ENCODE measurements around the gene NFIB.

GRCh38 chr9:14147738-14148137 is 166.2 kb downstream of the NFIB start:
- TF ChIP-seq EZH2 (IDR thresholded peaks at IDR 0.05; ENCODE audit: insufficient read depth, poor library complexity, severe bottlenecking) (no peak), EZH2phosphoT487 (IDR thresholded peaks at IDR 0.05; ENCODE audit: insufficient read depth, low read depth) (no peak)

Data from GM23248 (cell line).